Panc1 (cell line): ENCODE data around the gene PHTF2.

Experiments used
- CTCF ChIP-seq: fragments of 450-650 bp; IDR thresholded peaks from 2 replicates; pipeline ENCODE4 v1.5.1; 2017; ENCODE audit warnings: mild to moderate bottlenecking
- REST ChIP-seq, 2 experiments: IDR thresholded peaks; 2 replicates each; pipeline ENCODE4 v1.6.1; 2011 to 2012; ENCODE audit warnings: low read depth in 2 of 2, control low read depth in 1 of 2, low read length in 1 of 2, mild to moderate bottlenecking in 1 of 2, moderate library complexity in 1 of 2; ENCODE audit not compliant: insufficient read depth in 1 of 2
- SIN3A ChIP-seq: IDR thresholded peaks from 2 replicates; pipeline ENCODE4 v1.6.1; 2012; ENCODE audit warnings: low read depth, mild to moderate bottlenecking, low read length, moderate library complexity, borderline replicate concordance; ENCODE audit not compliant: insufficient read depth

- no peak for TF ChIP-seq CTCF
- no peak for TF ChIP-seq REST (IDR thresholded peaks at IDR 0.05; ENCODE audit: insufficient read depth in 1 of 2, low read depth in 2 of 2, low read length in 1 of 2)
- TF ChIP-seq SIN3A, result no peak
These were observed 131.9 kb downstream of the PHTF2 start for GRCh38 chr7:77930496-77930895.
